Suprapubic skin (tissue), 4 donors: ENCODE measurements around the gene LRFN2.

Experiments used
- CTCF ChIP-seq, 2 donors: fragments of 200-600 bp in 1 of 2; fragments of 450-650 bp in 1 of 2; sonication (generic) in 1 of 2; IDR thresholded peaks; one replicate each; pipeline ENCODE4 v1.5.1; 2016 to 2019; ENCODE audit warnings: antibody characterized with exemption in 2 of 2, mild to moderate bottlenecking in 1 of 2, moderate library complexity in 1 of 2
- EP300 ChIP-seq: sonication (generic); formaldehyde crosslinking; IDR thresholded peaks from one replicate; pipeline ENCODE4 v1.6.1; 2017; ENCODE audit warnings: antibody characterized with exemption
- POLR2A ChIP-seq, 2 donors: fragments of 450-650 bp; IDR thresholded peaks; one replicate each; pipeline ENCODE4 v1.6.1; 2017; ENCODE audit warnings: antibody characterized with exemption in 2 of 2, mild to moderate bottlenecking in 2 of 2, moderate library complexity in 2 of 2
- POLR2AphosphoS5 ChIP-seq, 3 donors: sonication (generic); formaldehyde crosslinking; IDR thresholded peaks; one replicate each; pipeline ENCODE4 v1.6.1; 2017; ENCODE audit warnings: antibody characterized with exemption in 3 of 3

GRCh38 chr6:40347571-40348011 is 239.6 kb downstream of the LRFN2 start:
- TF ChIP-seq CTCF (IDR thresholded peaks at IDR 0.05) (no peak), EP300 (no peak), POLR2A (IDR thresholded peaks at IDR 0.05) (no peak), POLR2AphosphoS5 (IDR thresholded peaks at IDR 0.05) (no peak)
